Astrocyte (in vitro differentiated cells and primary cell): ENCODE measurements around the gene KRTAP12-2.

Source experiments
- EZH2 ChIP-seq: IDR thresholded peaks from 2 replicates; pipeline ENCODE4 v1.6.1; 2012; ENCODE audit warnings: mild to moderate bottlenecking, low read length, inconsistent platforms; ENCODE audit not compliant: insufficient read depth
- TF ChIP-seq, protein P1 (sequence below): IDR thresholded peaks from 2 replicates; pipeline ENCODE4 v1.5.1; 2011; ENCODE audit warnings: low read depth, mild to moderate bottlenecking, inconsistent platforms, low read length, moderate library complexity; ENCODE audit not compliant: insufficient read depth

DNA sequence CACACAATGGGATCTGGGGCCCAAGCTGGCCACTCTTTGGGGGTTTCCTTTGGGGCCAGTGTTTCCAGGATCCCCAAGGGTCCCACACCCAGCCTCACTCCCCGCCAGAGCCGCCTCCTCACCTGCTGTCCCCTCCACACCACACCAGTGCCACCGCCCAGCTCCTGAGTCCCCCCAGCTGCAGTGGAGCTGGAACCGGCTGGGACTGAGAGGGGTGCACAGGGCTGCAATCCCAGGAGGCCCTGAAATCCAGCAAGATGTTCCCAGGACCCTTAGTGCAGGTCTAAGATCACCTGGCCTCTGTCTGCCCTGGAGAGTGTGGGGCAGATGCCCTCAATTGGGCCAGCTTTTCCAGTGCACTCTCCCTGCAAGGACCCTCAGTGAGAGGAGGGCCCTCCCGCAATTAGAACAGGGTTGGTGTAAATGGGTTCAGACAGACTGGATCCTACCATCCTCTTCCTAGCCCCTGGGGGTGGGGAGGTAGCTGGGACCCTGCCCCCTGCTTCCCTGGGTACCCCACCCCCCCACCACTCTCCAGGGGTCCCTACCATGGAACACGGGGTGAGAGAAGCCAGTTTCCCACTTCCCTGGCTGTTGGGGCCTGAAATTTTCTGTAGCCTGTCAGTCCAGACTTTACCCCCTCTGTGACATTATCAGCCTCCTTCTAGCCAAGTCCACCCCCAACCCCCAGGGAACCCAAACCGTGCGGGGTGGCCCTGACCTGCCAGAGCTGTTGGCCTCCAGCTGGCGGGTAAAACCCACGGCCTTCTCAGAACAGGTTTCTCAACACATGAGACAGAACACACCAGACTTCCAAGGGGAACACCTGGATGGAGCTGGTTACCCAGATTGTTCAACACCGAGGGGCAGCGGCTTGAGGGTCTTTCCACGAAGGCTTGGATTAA lies 37.3 kb upstream of the KRTAP12-2 start:
- TF ChIP-seq EZH2, result no peak
- TF ChIP-seq, protein P1, sequence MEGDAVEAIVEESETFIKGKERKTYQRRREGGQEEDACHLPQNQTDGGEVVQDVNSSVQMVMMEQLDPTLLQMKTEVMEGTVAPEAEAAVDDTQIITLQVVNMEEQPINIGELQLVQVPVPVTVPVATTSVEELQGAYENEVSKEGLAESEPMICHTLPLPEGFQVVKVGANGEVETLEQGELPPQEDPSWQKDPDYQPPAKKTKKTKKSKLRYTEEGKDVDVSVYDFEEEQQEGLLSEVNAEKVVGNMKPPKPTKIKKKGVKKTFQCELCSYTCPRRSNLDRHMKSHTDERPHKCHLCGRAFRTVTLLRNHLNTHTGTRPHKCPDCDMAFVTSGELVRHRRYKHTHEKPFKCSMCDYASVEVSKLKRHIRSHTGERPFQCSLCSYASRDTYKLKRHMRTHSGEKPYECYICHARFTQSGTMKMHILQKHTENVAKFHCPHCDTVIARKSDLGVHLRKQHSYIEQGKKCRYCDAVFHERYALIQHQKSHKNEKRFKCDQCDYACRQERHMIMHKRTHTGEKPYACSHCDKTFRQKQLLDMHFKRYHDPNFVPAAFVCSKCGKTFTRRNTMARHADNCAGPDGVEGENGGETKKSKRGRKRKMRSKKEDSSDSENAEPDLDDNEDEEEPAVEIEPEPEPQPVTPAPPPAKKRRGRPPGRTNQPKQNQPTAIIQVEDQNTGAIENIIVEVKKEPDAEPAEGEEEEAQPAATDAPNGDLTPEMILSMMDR, result no peak
